OCI-LY1 (cell line): ENCODE measurements around the gene FAM83F.

Experiments used
- H2AFZ ChIP-seq: fragments of 200-600 bp; sonication (generic), shearing (Covaris generic); 2 replicates; pipeline ENCODE4 v1.6.0; 2014; ENCODE audit warnings: antibody characterized with exemption, mild to moderate bottlenecking, low read length
- H3F3A ChIP-seq: fragments of 200-600 bp; sonication (generic), shearing (Covaris generic); 2 replicates; pipeline ENCODE4 v1.6.0; 2014; ENCODE audit warnings: mild to moderate bottlenecking, antibody characterized with exemption, low read length, moderate library complexity; ENCODE audit not compliant: insufficient read depth
- H3K27ac ChIP-seq: fragments of 200-600 bp; sonication (generic); 2 replicates; pipeline ENCODE4 v1.5.1; 2014; ENCODE audit warnings: low read length, mixed run types, mild to moderate bottlenecking, low read depth; ENCODE audit not compliant: poor library complexity, severe bottlenecking
- H3K27me3 ChIP-seq: fragments of 200-600 bp; sonication (generic); 2 replicates; pipeline ENCODE4 v1.6.0; 2014; ENCODE audit warnings: antibody characterized with exemption, mild to moderate bottlenecking, low read length, moderate library complexity; ENCODE audit not compliant: insufficient read depth
- H3K36me3 ChIP-seq: fragments of 200-600 bp; sonication (generic); 2 replicates; pipeline ENCODE4 v1.6.1; 2014; ENCODE audit warnings: mild to moderate bottlenecking, antibody characterized with exemption, low read length, moderate library complexity, mixed read lengths; ENCODE audit not compliant: insufficient read depth
- H3K4me1 ChIP-seq: fragments of 200-600 bp; sonication (generic); 2 replicates; pipeline ENCODE4 v1.5.1; 2014; ENCODE audit warnings: mild to moderate bottlenecking, low read length, moderate library complexity; ENCODE audit not compliant: insufficient read depth, severe bottlenecking
- H3K4me2 ChIP-seq: fragments of 200-600 bp; sonication (generic), shearing (Covaris generic); 2 replicates; pipeline ENCODE4 v1.6.1; 2014; ENCODE audit warnings: low read length
- H3K4me3 ChIP-seq: fragments of 200-600 bp; sonication (generic); 2 replicates; pipeline ENCODE4 v1.5.1; 2014; ENCODE audit warnings: low read length, low read depth, mild to moderate bottlenecking, mixed read lengths; ENCODE audit not compliant: poor library complexity, severe bottlenecking
- H3K79me2 ChIP-seq: fragments of 200-600 bp; shearing (Covaris generic); 2 replicates; pipeline ENCODE4 v1.6.1; 2016; ENCODE audit warnings: mixed run types, low read length, mixed read lengths; ENCODE audit not compliant: insufficient read depth
- H3K9ac ChIP-seq: fragments of 200-600 bp; sonication (generic), shearing (Covaris generic); 2 replicates; pipeline ENCODE4 v1.6.1; 2014; ENCODE audit warnings: mild to moderate bottlenecking, low read length, mixed read lengths
- H3K9me2 ChIP-seq: fragments of 200-600 bp; sonication (generic), shearing (Covaris generic); 2 replicates; pipeline ENCODE4 v1.6.1; 2014; ENCODE audit warnings: low read depth, mild to moderate bottlenecking, low read length, mixed read lengths
- H3K9me3 ChIP-seq: fragments of 200-600 bp; shearing (Covaris generic); 2 replicates; pipeline ENCODE4 v1.6.1; 2014; ENCODE audit warnings: low read length, mixed read lengths
- H4K20me1 ChIP-seq: fragments of 200-600 bp; sonication (generic), shearing (Covaris generic); 2 replicates; pipeline ENCODE4 v1.6.0; 2016; ENCODE audit warnings: mild to moderate bottlenecking, low read length; ENCODE audit not compliant: insufficient read depth
- EZH2 ChIP-seq: fragments of 200-600 bp; sonication (generic), shearing (Covaris generic); IDR thresholded peaks from 2 replicates; pipeline ENCODE4 v1.8.0; 2017; ENCODE audit warnings: borderline replicate concordance, mixed run types, mild to moderate bottlenecking, antibody characterized with exemption, low read length, moderate library complexity, mixed read lengths
- TF ChIP-seq, protein P1 (sequence below): fragments of 200-600 bp; sonication (generic), shearing (Covaris generic); IDR thresholded peaks from 2 replicates; pipeline ENCODE4 v1.5.1; 2017; ENCODE audit warnings: mild to moderate bottlenecking, antibody characterized with exemption, low read length, moderate library complexity, mixed read lengths

The FAM83F gene

DNA sequence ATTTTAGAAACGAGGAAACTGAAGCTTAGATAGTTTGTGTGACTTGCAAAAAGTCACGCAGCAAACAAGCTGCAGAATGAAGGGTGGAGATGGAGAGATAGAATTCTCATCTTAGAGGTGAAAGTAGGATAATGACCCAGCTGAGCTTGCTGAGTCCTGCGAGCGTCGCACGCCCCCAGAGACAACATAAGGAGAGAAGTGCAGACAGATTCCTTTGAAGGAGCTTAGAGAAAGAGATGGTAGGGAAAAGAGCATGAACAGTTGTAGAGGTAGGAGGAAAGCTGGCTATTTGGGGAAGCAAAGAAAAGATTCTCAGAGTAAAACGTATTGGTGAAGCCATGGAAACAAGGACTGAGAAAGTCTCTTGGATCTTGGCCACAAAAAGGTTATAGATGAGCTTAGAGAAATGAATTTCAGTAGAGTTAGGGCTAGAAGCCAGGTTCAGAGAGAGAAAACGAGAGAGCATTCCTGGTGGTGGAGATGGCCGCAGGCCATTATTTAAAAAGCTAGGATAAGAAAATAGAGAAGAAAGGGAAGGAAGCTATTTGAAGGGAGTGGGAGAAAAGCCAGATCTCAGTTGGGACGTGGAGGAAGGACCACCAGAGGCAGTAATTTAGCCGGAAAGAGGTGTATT is 44.8 kb downstream of the FAM83F start:
- Histone ChIP-seq H2AFZ (no peak overlapping the region), H3K9me2 (no peaks in the 10 kb centered on the region), H3K4me2 (no peak overlapping the region), H3K27me3 (no peaks in the 10 kb centered on the region), H3K79me2 (no peaks in the 10 kb centered on the region), H3K9me3 (no peaks in the 10 kb centered on the region), H4K20me1 (no peaks in the 10 kb centered on the region), H3K27ac (no peak overlapping the region), H3K36me3 (no peaks in the 10 kb centered on the region), H3K9ac (no peak overlapping the region), H3F3A (no peaks in the 10 kb centered on the region), H3K4me1 (peaks cover 18% of the 10 kb centered on the region), H3K4me3 (no peak overlapping the region)
- TF ChIP-seq, protein P1, sequence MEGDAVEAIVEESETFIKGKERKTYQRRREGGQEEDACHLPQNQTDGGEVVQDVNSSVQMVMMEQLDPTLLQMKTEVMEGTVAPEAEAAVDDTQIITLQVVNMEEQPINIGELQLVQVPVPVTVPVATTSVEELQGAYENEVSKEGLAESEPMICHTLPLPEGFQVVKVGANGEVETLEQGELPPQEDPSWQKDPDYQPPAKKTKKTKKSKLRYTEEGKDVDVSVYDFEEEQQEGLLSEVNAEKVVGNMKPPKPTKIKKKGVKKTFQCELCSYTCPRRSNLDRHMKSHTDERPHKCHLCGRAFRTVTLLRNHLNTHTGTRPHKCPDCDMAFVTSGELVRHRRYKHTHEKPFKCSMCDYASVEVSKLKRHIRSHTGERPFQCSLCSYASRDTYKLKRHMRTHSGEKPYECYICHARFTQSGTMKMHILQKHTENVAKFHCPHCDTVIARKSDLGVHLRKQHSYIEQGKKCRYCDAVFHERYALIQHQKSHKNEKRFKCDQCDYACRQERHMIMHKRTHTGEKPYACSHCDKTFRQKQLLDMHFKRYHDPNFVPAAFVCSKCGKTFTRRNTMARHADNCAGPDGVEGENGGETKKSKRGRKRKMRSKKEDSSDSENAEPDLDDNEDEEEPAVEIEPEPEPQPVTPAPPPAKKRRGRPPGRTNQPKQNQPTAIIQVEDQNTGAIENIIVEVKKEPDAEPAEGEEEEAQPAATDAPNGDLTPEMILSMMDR = no peak
- no peak for TF ChIP-seq EZH2

DNA sequence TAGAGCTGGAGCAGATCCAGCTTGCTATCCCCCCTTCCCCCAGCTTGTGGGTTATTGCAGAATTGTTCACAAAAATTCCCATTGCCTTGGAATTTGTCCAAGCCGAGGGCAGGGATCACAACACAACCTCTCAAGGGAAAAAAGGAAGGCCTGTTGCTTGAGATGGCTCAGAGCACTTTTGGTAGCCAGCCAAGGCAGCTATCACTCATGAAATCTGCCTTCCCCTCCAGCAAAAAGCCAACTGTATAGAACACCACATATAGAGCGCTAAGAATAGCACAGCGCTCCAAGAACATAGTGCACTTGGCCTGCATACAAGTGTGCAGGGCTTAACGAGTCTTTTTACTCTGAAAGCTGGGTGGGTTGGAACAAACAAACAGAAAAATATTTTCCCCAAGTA is 46.2 kb downstream of the FAM83F start:
- H3F3A ChIP-seq = no peaks in the 10 kb centered on the region
- H3K9ac ChIP-seq = no peak overlapping the region
- peaks cover 6% of the 10 kb centered on the region; the same call in 1 of the 2 replicates for H3K79me2 ChIP-seq
- no peaks in the 10 kb centered on the region for H3K9me3 ChIP-seq
- H3K4me3 ChIP-seq = no peak overlapping the region
- no peak overlapping the region for H3K27ac ChIP-seq
- no peaks in the 10 kb centered on the region for H3K27me3 ChIP-seq
- peaks cover 23% of the 10 kb centered on the region for H3K4me1 ChIP-seq
- no peaks in the 10 kb centered on the region for H4K20me1 ChIP-seq
- no peaks in the 10 kb centered on the region for H3K9me2 ChIP-seq
- no peak for TF ChIP-seq EZH2
- TF ChIP-seq, protein P1 = no peak
- H3K36me3 ChIP-seq = no peaks in the 10 kb centered on the region
- H2AFZ ChIP-seq = no peak overlapping the region
- no peak overlapping the region; the same call in 1 of the 2 replicates for H3K4me2 ChIP-seq

DNA sequence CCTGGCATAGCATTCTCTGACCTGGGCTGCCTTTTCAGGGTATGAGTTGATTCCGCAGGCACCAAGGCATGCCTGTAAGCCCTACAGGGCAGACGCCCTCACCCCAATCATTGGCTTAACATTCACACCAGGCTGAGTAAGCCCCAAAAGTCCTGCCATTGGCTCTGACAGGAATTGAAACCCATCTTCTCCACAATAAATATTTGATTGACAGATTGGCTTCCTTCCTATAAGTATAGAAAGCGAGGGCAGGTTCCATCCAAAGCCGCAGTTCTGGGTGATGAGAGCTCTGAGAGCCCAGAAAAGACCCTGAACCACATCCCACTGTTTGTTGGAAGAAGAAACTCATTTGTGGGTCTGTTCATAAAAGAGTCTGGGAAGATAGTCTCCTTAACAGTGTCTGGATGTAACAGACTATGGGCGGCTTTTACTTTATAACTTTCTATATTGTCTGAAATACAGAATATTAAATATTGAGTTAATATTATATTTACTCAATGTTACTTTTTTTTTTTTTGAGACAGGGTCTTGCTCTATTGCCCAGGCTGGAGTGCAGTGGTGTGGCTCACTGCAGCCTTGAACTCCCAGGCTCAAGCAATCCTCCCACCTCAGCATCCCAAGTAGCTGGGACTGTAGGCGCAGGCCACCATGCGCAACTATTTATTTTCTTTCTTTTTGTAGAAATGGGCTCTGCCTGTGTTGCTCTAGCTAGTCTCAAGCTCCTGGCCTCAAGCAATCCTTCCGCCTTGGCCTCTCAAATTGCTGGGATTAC is 46.8 kb downstream of the FAM83F start:
- Histone ChIP-seq H3K4me2 (no peak overlapping the region), H3F3A (no peaks in the 10 kb centered on the region), H3K4me3 (no peak overlapping the region), H3K36me3 (no peaks in the 10 kb centered on the region), H4K20me1 (no peaks in the 10 kb centered on the region), H3K27ac (no peak overlapping the region), H3K4me1 (peaks cover 29% of the 10 kb centered on the region), H3K9me2 (no peaks in the 10 kb centered on the region), H3K27me3 (no peaks in the 10 kb centered on the region), H3K9me3 (no peaks in the 10 kb centered on the region), H2AFZ (no peak overlapping the region), H3K79me2 (peaks cover 12% of the 10 kb centered on the region; the same call in 1 of the 2 replicates), H3K9ac (no peak overlapping the region)
- TF ChIP-seq, protein P1 = no peak
- TF ChIP-seq EZH2 = no peak
